ENCODE data around the gene SPDYE4.

DNA sequence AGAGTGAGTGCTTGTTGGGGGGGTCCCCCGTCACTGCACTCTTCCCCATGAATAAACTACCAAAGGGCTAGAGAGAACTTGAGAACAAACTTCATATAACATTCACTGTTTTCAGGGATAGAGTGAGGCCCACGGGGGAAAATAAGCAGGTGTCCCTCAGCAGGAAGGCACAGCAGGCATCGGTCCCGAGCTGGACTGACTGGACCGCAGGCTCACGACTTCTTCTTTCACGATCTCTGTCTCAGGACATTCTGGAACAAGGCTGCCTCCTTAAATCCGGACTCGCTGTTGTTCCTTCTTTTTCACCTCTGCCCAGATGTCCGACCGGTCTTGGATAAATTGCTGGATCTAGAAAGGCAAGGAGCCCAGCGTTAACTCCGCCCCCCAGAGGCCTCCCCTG lies 28.5 kb downstream of the SPDYE4 start:
- TF ChIP-seq, protein P1, sequence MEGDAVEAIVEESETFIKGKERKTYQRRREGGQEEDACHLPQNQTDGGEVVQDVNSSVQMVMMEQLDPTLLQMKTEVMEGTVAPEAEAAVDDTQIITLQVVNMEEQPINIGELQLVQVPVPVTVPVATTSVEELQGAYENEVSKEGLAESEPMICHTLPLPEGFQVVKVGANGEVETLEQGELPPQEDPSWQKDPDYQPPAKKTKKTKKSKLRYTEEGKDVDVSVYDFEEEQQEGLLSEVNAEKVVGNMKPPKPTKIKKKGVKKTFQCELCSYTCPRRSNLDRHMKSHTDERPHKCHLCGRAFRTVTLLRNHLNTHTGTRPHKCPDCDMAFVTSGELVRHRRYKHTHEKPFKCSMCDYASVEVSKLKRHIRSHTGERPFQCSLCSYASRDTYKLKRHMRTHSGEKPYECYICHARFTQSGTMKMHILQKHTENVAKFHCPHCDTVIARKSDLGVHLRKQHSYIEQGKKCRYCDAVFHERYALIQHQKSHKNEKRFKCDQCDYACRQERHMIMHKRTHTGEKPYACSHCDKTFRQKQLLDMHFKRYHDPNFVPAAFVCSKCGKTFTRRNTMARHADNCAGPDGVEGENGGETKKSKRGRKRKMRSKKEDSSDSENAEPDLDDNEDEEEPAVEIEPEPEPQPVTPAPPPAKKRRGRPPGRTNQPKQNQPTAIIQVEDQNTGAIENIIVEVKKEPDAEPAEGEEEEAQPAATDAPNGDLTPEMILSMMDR (IDR thresholded peaks at IDR 0.05 in 4 of 5, conservative IDR thresholded peaks at IDR 0.05 in 1 of 5), result no peak
- no peak for TF ChIP-seq POLR2A (IDR thresholded peaks at IDR 0.05)
